ENCODE measurements around the gene IGFL4. TPM values are rescaled to one million over a fixed set of nuclear protein-coding genes. Genes with fewer than 3 reads are reported as not detected.
"Not testable (repeated sequence)": the region's sequence is repeated elsewhere in the genome, so short reads cannot be mapped to it uniquely, and the experiment has no call there.

The IGFL4 gene
- total RNA-seq (2014; rRNA removed; shearing (Covaris generic)) = not detected in 2 replicates

- Histone ChIP-seq H3K27me3 (replicated peaks) (peaks cover 6% of the 10 kb centered on the region), H3K4me3 (no peak within 1 kb of the TSS), H3K27ac (no peak within 1 kb of the TSS), H3K4me1 (replicated peaks) (no peaks in the 10 kb centered on the region), H3K9me3 (replicated peaks) (peaks cover 7% of the 10 kb centered on the region; the same call in 1 of the 2 replicates), H3K36me3 (no peaks in the 10 kb centered on the region)
- no peak for DNase-seq (ENCODE audit: low read depth in 1 of 2, low spot score in 2 of 2)
These were observed at the start of gene IGFL4 for GRCh38 chr19:46040952-46041500. Gene IGFL4 (minus strand): TSS chr19:46041002. CDS start chr19:46040962, 40 bp downstream.

- H3K27ac ChIP-seq = no peak overlapping the region
- no peaks in the 10 kb centered on the region for H3K4me1 ChIP-seq (replicated peaks)
- peaks cover 4% of the 10 kb centered on the region; the same call in 1 of the 2 replicates for H3K9me3 ChIP-seq (replicated peaks)
- H3K27me3 ChIP-seq (replicated peaks) = no peaks in the 10 kb centered on the region
- DNase-seq (ENCODE audit: low read depth in 1 of 2, low spot score in 2 of 2) = no peak
- no peaks in the 10 kb centered on the region for H3K36me3 ChIP-seq
- no peak overlapping the region for H3K4me3 ChIP-seq
These were observed 49.6 kb upstream of the IGFL4 start for GRCh38 chr19:46090444-46090843.

GRCh38 chr19:46089432-46089831 is 48.6 kb upstream of the IGFL4 start:
- H3K4me3 ChIP-seq = no peak overlapping the region
- no peak overlapping the region for H3K27ac ChIP-seq
- no peaks in the 10 kb centered on the region for H3K36me3 ChIP-seq
- DNase-seq (ENCODE audit: low read depth in 1 of 2, low spot score in 2 of 2) = no peak
- H3K4me1 ChIP-seq (replicated peaks) = no peaks in the 10 kb centered on the region
- peaks cover 4% of the 10 kb centered on the region; the same call in 1 of the 2 replicates for H3K9me3 ChIP-seq (replicated peaks)
- no peaks in the 10 kb centered on the region for H3K27me3 ChIP-seq (replicated peaks)

- Histone ChIP-seq H3K4me1 (replicated peaks) (peaks cover 4% of the 10 kb centered on the region), H3K27me3 (replicated peaks) (no peaks in the 10 kb centered on the region), H3K27ac (no peak overlapping the region)
These were observed 47.3 kb upstream of the IGFL4 start for GRCh38 chr19:46088101-46088500.

GRCh38 chr19:46085888-46086287 is 45.1 kb upstream of the IGFL4 start:
- Histone ChIP-seq H3K4me1 (replicated peaks) (peaks cover 26% of the 10 kb centered on the region), H3K36me3 (no peaks in the 10 kb centered on the region), H3K4me3 (no peak overlapping the region), H3K9me3 (replicated peaks) (peaks cover 4% of the 10 kb centered on the region; the same call in 1 of the 2 replicates), H3K27ac (no peak overlapping the region), H3K27me3 (replicated peaks) (no peaks in the 10 kb centered on the region)
- no peak for DNase-seq (ENCODE audit: low read depth in 1 of 2, low spot score in 2 of 2)

More at GRCh38 chr19:46088101-46088500, 47.3 kb upstream of the IGFL4 start:
- H3K4me3 ChIP-seq = no peak overlapping the region
- peaks cover 4% of the 10 kb centered on the region; the same call in 1 of the 2 replicates for H3K9me3 ChIP-seq (replicated peaks)
- no peaks in the 10 kb centered on the region for H3K36me3 ChIP-seq
- no peak for DNase-seq (ENCODE audit: low read depth in 1 of 2, low spot score in 2 of 2)

- Histone ChIP-seq H3K27me3 (replicated peaks) (no peaks in the 10 kb centered on the region), H3K4me3 (no peak overlapping the region), H3K4me1 (replicated peaks) (peaks cover 40% of the 10 kb centered on the region), H3K9me3 (replicated peaks) (peaks cover 4% of the 10 kb centered on the region; the same call in 1 of the 2 replicates), H3K27ac (peak overlapping the region; percentile 79), H3K36me3 (no peaks in the 10 kb centered on the region)
- DNase-seq (ENCODE audit: low read depth in 1 of 2, low spot score in 2 of 2) = peak in 1 of 2 experiments; percentile 74
These were observed 41.9 kb upstream of the IGFL4 start for GRCh38 chr19:46082728-46083050.

GRCh38 chr19:46081928-46082727 is 41.3 kb upstream of the IGFL4 start:
- H3K9me3 ChIP-seq (replicated peaks) = peaks cover 4% of the 10 kb centered on the region; the same call in 1 of the 2 replicates
- H3K4me1 ChIP-seq (replicated peaks) = peaks cover 42% of the 10 kb centered on the region
- peak overlapping the region; percentile 79 for H3K27ac ChIP-seq
- peak; percentile 60 to 72 for DNase-seq (ENCODE audit: low read depth in 1 of 2, low spot score in 2 of 2)
- H3K4me3 ChIP-seq = no peak overlapping the region
- no peaks in the 10 kb centered on the region for H3K36me3 ChIP-seq
- peaks cover 3% of the 10 kb centered on the region; the same call in 1 of the 2 replicates for H3K27me3 ChIP-seq (replicated peaks)

GRCh38 chr19:46080561-46080960 is 39.8 kb upstream of the IGFL4 start:
- no peak overlapping the region for H3K27ac ChIP-seq
- DNase-seq (ENCODE audit: low read depth in 1 of 2, low spot score in 2 of 2) = peak; percentile 98
- H3K36me3 ChIP-seq = no peaks in the 10 kb centered on the region
- H3K4me1 ChIP-seq (replicated peaks) = peaks cover 46% of the 10 kb centered on the region
- H3K27me3 ChIP-seq (replicated peaks) = peaks cover 16% of the 10 kb centered on the region
- H3K9me3 ChIP-seq (replicated peaks) = no peaks in the 10 kb centered on the region
- no peak overlapping the region for H3K4me3 ChIP-seq

- no peak overlapping the region for H3K27ac ChIP-seq
- peaks cover 21% of the 10 kb centered on the region for H3K27me3 ChIP-seq (replicated peaks)
- no peaks in the 10 kb centered on the region for H3K36me3 ChIP-seq
- H3K4me3 ChIP-seq = no peak overlapping the region
- no peak for DNase-seq (ENCODE audit: low read depth in 1 of 2, low spot score in 2 of 2)
- H3K9me3 ChIP-seq (replicated peaks) = no peaks in the 10 kb centered on the region
- peaks cover 46% of the 10 kb centered on the region for H3K4me1 ChIP-seq (replicated peaks)
These were observed 38.8 kb upstream of the IGFL4 start for GRCh38 chr19:46079576-46079975.

- H3K9me3 ChIP-seq (replicated peaks); H3K36me3 ChIP-seq; H3K27ac ChIP-seq; H3K4me3 ChIP-seq: not testable (repeated sequence)
- Histone ChIP-seq H3K4me1 (replicated peaks) (peaks cover 46% of the 10 kb centered on the region), H3K27me3 (replicated peaks) (peaks cover 21% of the 10 kb centered on the region)
- peak in 1 of 2 experiments; percentile 57 for DNase-seq (ENCODE audit: low read depth in 1 of 2, low spot score in 2 of 2)
These were observed 38.0 kb upstream of the IGFL4 start for GRCh38 chr19:46078573-46079332.

GRCh38 chr19:46077815-46078167 is 37.0 kb upstream of the IGFL4 start:
- DNase-seq (ENCODE audit: low read depth in 1 of 2, low spot score in 2 of 2) = no peak
- no peaks in the 10 kb centered on the region for H3K36me3 ChIP-seq
- H3K27me3 ChIP-seq (replicated peaks) = peaks cover 21% of the 10 kb centered on the region
- H3K4me1 ChIP-seq (replicated peaks) = peaks cover 39% of the 10 kb centered on the region
- no peak overlapping the region for H3K27ac ChIP-seq
- H3K4me3 ChIP-seq = no peak overlapping the region
- no peaks in the 10 kb centered on the region for H3K9me3 ChIP-seq (replicated peaks)

- H3K27ac ChIP-seq = no peak overlapping the region
- H3K9me3 ChIP-seq (replicated peaks) = no peaks in the 10 kb centered on the region
- H3K27me3 ChIP-seq (replicated peaks) = peaks cover 21% of the 10 kb centered on the region
- H3K4me1 ChIP-seq (replicated peaks) = peaks cover 33% of the 10 kb centered on the region
- H3K36me3 ChIP-seq = no peaks in the 10 kb centered on the region
- peak; percentile 84 to 88 for DNase-seq (ENCODE audit: low read depth in 1 of 2, low spot score in 2 of 2)
- H3K4me3 ChIP-seq = peak overlapping the region; percentile 20
These were observed 36.4 kb upstream of the IGFL4 start for GRCh38 chr19:46076951-46077814.
